Stimulated activated naive CD4-positive, alpha-beta T cell treated with Interleukin-2 at 50 U/mL for 16 hours (primary cell): ENCODE measurements around the gene MCC.

ENCODE experiments used
- DNase-seq: peaks from one replicate; lab custom pipeline; 2025; lab: John Stamatoyannopoulos, UW

MCC gene

GRCh38 chr5:113108485-113108884 is 379.8 kb downstream of the MCC start:
- no peak for DNase-seq

GRCh38 chr5:113106821-113107220 is 381.4 kb downstream of the MCC start:
- DNase-seq = no peak

- DNase-seq = no peak
Observed at GRCh38 chr5:113105693-113106280, 382.5 kb downstream of the MCC start.

GRCh38 chr5:113103330-113103729 is 384.9 kb downstream of the MCC start:
- DNase-seq = no peak

- no peak for DNase-seq
Observed at GRCh38 chr5:113102121-113102531, 386.1 kb downstream of the MCC start.

- no peak for DNase-seq
Observed at GRCh38 chr5:113100981-113101380, 387.3 kb downstream of the MCC start.

GRCh38 chr5:113099822-113100221 is 388.4 kb downstream of the MCC start:
- DNase-seq = no peak

- no peak for DNase-seq
Observed at GRCh38 chr5:113098378-113098777, 389.9 kb downstream of the MCC start.

- DNase-seq = no peak
Observed at GRCh38 chr5:113095831-113096230, 392.4 kb downstream of the MCC start.

- no peak for DNase-seq
Observed at GRCh38 chr5:113093558-113093957, 394.7 kb downstream of the MCC start.

GRCh38 chr5:113092683-113093082 is 395.6 kb downstream of the MCC start:
- no peak for DNase-seq

GRCh38 chr5:113091622-113092021 is 396.6 kb downstream of the MCC start:
- DNase-seq = no peak

GRCh38 chr5:113090336-113091106 is 397.7 kb downstream of the MCC start:
- no peak for DNase-seq

GRCh38 chr5:113089653-113090335 is 398.5 kb downstream of the MCC start:
- no peak for DNase-seq

GRCh38 chr5:113087976-113088514 is 400.2 kb downstream of the MCC start:
- no peak for DNase-seq

GRCh38 chr5:113085880-113086409 is 402.3 kb downstream of the MCC start:
- DNase-seq = no peak

- DNase-seq = no peak
Observed at GRCh38 chr5:113085084-113085414, 403.2 kb downstream of the MCC start.

GRCh38 chr5:113084402-113085083 is 403.7 kb downstream of the MCC start:
- DNase-seq = no peak

GRCh38 chr5:113083481-113083880 is 404.8 kb downstream of the MCC start:
- no peak for DNase-seq

- DNase-seq = no peak
Observed at GRCh38 chr5:113082547-113082905, 405.7 kb downstream of the MCC start.

GRCh38 chr5:113081881-113082546 is 406.2 kb downstream of the MCC start:
- DNase-seq = no peak
